ENCODE measurements around the gene DDX25. TPM values are rescaled to one million over a fixed set of nuclear protein-coding genes. Genes with fewer than 3 reads are reported as not detected.
A peak's percentile ranks its signal among the peaks of the same experiment; 100 is the strongest.

Gene DDX25
- total RNA-seq, 4 donors from 2014 or later = not detected

GRCh38 chr11:125892071-125892470 is 12.2 kb upstream of the DDX25 start:
- Histone ChIP-seq H3K4me1 (peaks cover 0 to 5% of the 10 kb centered on the region in 2 donors), H3K4me3 (no peak overlapping the region), H3K27me3 (no peaks in the 10 kb centered on the region), H3K9me3 (no peaks in the 10 kb centered on the region), H3K36me3 (peaks cover 0 to 37% of the 10 kb centered on the region in 2 donors), H3K27ac (no peak overlapping the region)
- no peak for TF ChIP-seq POLR2A (IDR thresholded peaks at IDR 0.05)
- TF ChIP-seq, protein P1, sequence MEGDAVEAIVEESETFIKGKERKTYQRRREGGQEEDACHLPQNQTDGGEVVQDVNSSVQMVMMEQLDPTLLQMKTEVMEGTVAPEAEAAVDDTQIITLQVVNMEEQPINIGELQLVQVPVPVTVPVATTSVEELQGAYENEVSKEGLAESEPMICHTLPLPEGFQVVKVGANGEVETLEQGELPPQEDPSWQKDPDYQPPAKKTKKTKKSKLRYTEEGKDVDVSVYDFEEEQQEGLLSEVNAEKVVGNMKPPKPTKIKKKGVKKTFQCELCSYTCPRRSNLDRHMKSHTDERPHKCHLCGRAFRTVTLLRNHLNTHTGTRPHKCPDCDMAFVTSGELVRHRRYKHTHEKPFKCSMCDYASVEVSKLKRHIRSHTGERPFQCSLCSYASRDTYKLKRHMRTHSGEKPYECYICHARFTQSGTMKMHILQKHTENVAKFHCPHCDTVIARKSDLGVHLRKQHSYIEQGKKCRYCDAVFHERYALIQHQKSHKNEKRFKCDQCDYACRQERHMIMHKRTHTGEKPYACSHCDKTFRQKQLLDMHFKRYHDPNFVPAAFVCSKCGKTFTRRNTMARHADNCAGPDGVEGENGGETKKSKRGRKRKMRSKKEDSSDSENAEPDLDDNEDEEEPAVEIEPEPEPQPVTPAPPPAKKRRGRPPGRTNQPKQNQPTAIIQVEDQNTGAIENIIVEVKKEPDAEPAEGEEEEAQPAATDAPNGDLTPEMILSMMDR (IDR thresholded peaks at IDR 0.05 in 4 of 5, conservative IDR thresholded peaks at IDR 0.05 in 1 of 5) = no peak
- in situ Hi-C loops (cut with MboI; ENCODE audit: low sequenced_read_pairs in 4 of 4) (loop anchor here in 3 of 4 donors (25.0 kb wide), 3 partner anchors 280 to 930 kb away; partner anchors contain the start of genes CCDC15 (in 1 of the 3) and TMEM218 (in 1 of the 3)), intact Hi-C loops (cut with DNase I; ENCODE audit: low total_unique reads) (no loop called here)
- ATAC-seq (no peak), DNase-seq (no peak)

DNA sequence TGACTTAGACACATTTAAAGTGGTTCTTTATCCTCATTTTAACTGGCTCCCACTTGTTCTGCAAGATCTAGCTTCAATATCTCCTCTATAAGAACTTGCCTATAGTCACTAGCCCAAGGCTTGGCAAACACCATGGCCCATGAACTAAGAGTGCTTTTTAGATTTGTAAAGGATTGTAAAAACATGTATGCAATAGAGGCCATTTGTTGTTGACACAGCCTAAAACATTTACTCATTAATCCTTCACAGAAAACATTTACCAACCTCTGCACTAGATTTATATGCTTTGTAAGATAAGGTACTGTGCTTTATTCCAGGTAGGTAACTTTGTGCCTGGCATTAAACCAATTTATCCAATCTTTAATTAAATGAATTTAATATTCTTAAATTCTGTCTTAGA is 11.3 kb upstream of the DDX25 start:
- H3K27ac ChIP-seq = no peak overlapping the region
- peaks cover 0 to 5% of the 10 kb centered on the region in 2 donors for H3K4me1 ChIP-seq
- no peak for TF ChIP-seq POLR2A (IDR thresholded peaks at IDR 0.05)
- TF ChIP-seq, protein P1 (IDR thresholded peaks at IDR 0.05 in 4 of 5, conservative IDR thresholded peaks at IDR 0.05 in 1 of 5) = no peak
- no peaks in the 10 kb centered on the region for H3K27me3 ChIP-seq
- H3K9me3 ChIP-seq = no peaks in the 10 kb centered on the region
- no peak overlapping the region for H3K4me3 ChIP-seq
- in situ Hi-C loops (cut with MboI; ENCODE audit: low sequenced_read_pairs in 4 of 4) = loop anchor here in 3 of 4 donors (25.0 kb wide), 3 partner anchors 281 to 931 kb away; partner anchors contain the start of genes CCDC15 (in 1 of the 3) and TMEM218 (in 1 of the 3)
- no peak for ATAC-seq
- intact Hi-C loops (cut with DNase I; ENCODE audit: low total_unique reads) = no loop called here
- no peak for DNase-seq
- H3K36me3 ChIP-seq = peaks cover 0 to 37% of the 10 kb centered on the region in 2 donors

DNA sequence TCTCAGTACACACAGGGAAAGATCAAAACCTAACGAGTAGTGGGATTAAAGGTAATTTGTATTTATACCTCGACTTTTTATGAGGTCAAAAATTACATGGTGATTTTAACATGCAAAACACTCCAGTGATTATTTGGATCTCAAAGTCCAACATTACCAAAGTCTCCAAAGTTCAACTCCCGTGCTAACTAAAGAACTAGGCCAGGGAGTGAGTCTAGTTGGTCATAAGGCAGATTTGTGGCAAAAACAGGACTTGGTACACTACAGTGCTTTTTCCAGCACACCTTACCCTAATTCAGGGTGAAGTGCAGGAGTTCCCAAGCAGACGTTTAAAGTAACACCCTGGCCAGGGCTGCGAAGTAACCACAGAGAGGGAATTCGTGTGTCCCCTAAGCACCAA is 2.4 kb upstream of the DDX25 start:
- ATAC-seq (no peak), DNase-seq (no peak)
- Histone ChIP-seq H3K9me3 (no peaks in the 10 kb centered on the region), H3K27ac (no peak overlapping the region), H3K36me3 (peaks cover 0 to 8% of the 10 kb centered on the region in 2 donors), H3K27me3 (peaks cover 24 to 28% (median 25%) of the 10 kb centered on the region in 3 donors), H3K4me1 (peaks cover 11 to 24% of the 10 kb centered on the region in 2 donors), H3K4me3 (peak overlapping the region in 1 of 4 donors; percentile 82)
- intact Hi-C loops (cut with DNase I; ENCODE audit: low total_unique reads) = loop anchor here (5.0 kb wide), 1 partner anchor 210 kb away; no protein-coding TSS in a partner anchor
- TF ChIP-seq, protein P1 (IDR thresholded peaks at IDR 0.05 in 4 of 5, conservative IDR thresholded peaks at IDR 0.05 in 1 of 5) = no peak
- TF ChIP-seq POLR2A (IDR thresholded peaks at IDR 0.05) = no peak
- in situ Hi-C loops (cut with MboI; ENCODE audit: low sequenced_read_pairs in 4 of 4) = no loop called here

- intact Hi-C loops (cut with DNase I; ENCODE audit: low total_unique reads) = loop anchor here (5.0 kb wide), 1 partner anchor 210 kb away; no protein-coding TSS in a partner anchor
- Histone ChIP-seq H3K9me3 (no peaks in the 10 kb centered on the region), H3K27ac (peak overlapping the region; percentile 83 to 88 (median 84)), H3K4me1 (peaks cover 11 to 24% of the 10 kb centered on the region in 2 donors), H3K27me3 (peaks cover 24 to 28% (median 25%) of the 10 kb centered on the region in 3 donors), H3K4me3 (peak overlapping the region; percentile 62 to 85 (median 74)), H3K36me3 (peaks cover 0 to 8% of the 10 kb centered on the region in 2 donors)
- in situ Hi-C loops (cut with MboI; ENCODE audit: low sequenced_read_pairs in 4 of 4) = no loop called here
- peak in 1 of 2 donors; percentile 19 for ATAC-seq
- no peak for DNase-seq
- TF ChIP-seq, protein P1 (IDR thresholded peaks at IDR 0.05 in 4 of 5, conservative IDR thresholded peaks at IDR 0.05 in 1 of 5) = no peak
- TF ChIP-seq POLR2A (IDR thresholded peaks at IDR 0.05) = no peak
These were observed 1.9 kb upstream of the DDX25 start for GRCh38 chr11:125902277-125902926.
